Left lung (tissue), 10 donors: ENCODE measurements around the gene TRMT112. TPM values are rescaled to one million over a fixed set of nuclear protein-coding genes. Genes with fewer than 3 reads are reported as not detected.
A peak's percentile ranks its signal among the peaks of the same experiment; 100 is the strongest.
"Not testable (repeated sequence)": the region's sequence is repeated elsewhere in the genome, so short reads cannot be mapped to it uniquely, and the experiment has no call there.

ENCODE experiments used
- ATAC-seq: fragments of 200-7000 bp; cut with Tn5 transposase; one replicate; pipeline ENCODE4 v1.9.1; 2020; ENCODE audit warnings: moderate library complexity
- DNase-seq, 4 donors: peaks; one replicate each; pipeline ENCODE4 v3.0.0-alpha.2; 2013 to 2020
- H3K27ac ChIP-seq, 2 donors: fragments of 200-600 bp; sonication (generic) in 1 of 2; one replicate each; pipeline versions ENCODE4 v1.5.0 to v1.8.0; 2020 to 2021
- H3K27me3 ChIP-seq, 2 donors: fragments of 200-600 bp; sonication (generic) in 1 of 2; one replicate each; pipeline versions ENCODE4 v1.5.0 to v1.8.0; 2020 to 2021
- H3K36me3 ChIP-seq, 2 donors: fragments of 200-600 bp; sonication (generic) in 1 of 2; one replicate each; pipeline versions ENCODE4 v1.5.0 to v1.8.0; 2020 to 2021
- H3K4me1 ChIP-seq, 2 donors: fragments of 200-600 bp; one replicate each; pipeline ENCODE4 v1.8.0; 2021
- H3K4me3 ChIP-seq, 2 donors: fragments of 200-600 bp; sonication (generic) in 1 of 2; one replicate each; pipeline versions ENCODE4 v1.5.0 to v1.8.0; 2020 to 2021; ENCODE audit warnings: mild to moderate bottlenecking in 1 of 2
- H3K9me3 ChIP-seq, 2 donors: fragments of 200-600 bp; sonication (generic) in 1 of 2; one replicate each; pipeline versions ENCODE4 v1.5.0 to v1.8.0; 2020 to 2021
- intact Hi-C, 2 donors: fragments of 100-400 bp; cut with DNase I; formaldehyde crosslinking; loops; one replicate each; pipeline versions ENCODE4 v1.11.2 to v1.14.2; 2022
- polyA plus RNA-seq, 6 donors: library from polyadenylated mRNA; unstranded; fragments of 120-200 nt; gene quantifications; one replicate each; pipeline ENCODE4 v1.2.1, GENCODE V29; 2013; ENCODE audit not compliant: insufficient read length in 6 of 6
- total RNA-seq, 2 donors: library from RNA; stranded (reverse); fragmentation: NEBNext Ultra II Directional; extraction: Animal tissue kit (Norgen Biotek cat#: 25700); gene quantifications; one replicate each; pipeline ENCODE4 v1.2.1, GENCODE V29; 2021
- TF ChIP-seq, protein P1 (sequence below), 2 donors: fragments of 200-600 bp; sonication (generic) in 1 of 2; IDR thresholded peaks; one replicate each; pipeline versions ENCODE4 v1.5.0 to v1.8.0; 2021; ENCODE audit warnings: antibody characterized with exemption in 2 of 2
- donor health status: DM: no; HTN: yes; CAD: no.
- donor health status: DM: no; HTN: no; CAD: no.

Gene TRMT112
- total and polyA plus RNA-seq, 8 donors = 178 to 252 (median 219) TPM

DNA sequence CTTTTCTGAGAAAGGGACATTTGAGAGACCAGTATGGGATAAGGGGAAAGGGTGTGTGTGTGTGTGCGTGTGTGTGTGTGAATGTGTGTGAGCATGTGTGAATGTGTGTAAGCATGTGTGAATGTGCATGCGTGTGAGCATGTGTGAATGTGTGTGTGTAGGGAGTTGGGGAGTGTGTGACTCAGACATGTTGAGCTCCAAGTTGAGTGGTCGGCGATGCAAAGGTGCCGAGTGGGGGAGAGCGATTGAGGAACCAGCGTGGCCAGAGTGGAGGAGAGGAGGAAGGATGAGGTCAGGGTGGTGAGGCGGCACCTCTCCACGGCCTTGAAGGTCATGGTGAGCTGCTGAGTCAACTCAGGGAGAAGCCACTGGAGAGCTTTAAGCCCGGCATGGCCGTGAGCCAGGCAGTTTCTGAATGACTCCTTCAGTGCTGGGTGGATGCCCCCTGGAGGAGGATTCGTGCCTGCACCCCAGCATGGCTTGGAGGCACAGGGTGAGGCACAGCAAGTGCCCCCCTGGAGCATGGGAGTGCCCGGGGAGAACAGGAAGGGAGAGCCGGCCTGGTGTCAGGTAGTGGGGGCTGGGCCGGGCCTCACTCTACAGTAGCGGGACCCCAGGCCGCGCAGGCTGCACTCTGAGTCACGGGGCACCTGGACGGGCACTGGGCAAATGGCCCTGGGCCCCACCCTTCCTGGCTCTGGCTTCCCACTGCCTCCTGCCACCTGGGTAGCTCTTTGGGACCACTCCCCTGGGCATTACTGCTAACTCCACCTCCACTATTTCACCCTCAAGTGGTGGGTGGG lies 14.4 kb upstream of the TRMT112 start:
- H3K36me3 ChIP-seq = no peaks in the 10 kb centered on the region
- ATAC-seq (peak; percentile 88), DNase-seq (peak in 3 of 4 donors; percentile 68 to 94 (median 91))
- peak overlapping the region; percentile 4 to 73 for H3K27ac ChIP-seq
- TF ChIP-seq, protein P1, sequence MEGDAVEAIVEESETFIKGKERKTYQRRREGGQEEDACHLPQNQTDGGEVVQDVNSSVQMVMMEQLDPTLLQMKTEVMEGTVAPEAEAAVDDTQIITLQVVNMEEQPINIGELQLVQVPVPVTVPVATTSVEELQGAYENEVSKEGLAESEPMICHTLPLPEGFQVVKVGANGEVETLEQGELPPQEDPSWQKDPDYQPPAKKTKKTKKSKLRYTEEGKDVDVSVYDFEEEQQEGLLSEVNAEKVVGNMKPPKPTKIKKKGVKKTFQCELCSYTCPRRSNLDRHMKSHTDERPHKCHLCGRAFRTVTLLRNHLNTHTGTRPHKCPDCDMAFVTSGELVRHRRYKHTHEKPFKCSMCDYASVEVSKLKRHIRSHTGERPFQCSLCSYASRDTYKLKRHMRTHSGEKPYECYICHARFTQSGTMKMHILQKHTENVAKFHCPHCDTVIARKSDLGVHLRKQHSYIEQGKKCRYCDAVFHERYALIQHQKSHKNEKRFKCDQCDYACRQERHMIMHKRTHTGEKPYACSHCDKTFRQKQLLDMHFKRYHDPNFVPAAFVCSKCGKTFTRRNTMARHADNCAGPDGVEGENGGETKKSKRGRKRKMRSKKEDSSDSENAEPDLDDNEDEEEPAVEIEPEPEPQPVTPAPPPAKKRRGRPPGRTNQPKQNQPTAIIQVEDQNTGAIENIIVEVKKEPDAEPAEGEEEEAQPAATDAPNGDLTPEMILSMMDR (IDR thresholded peaks at IDR 0.05) = peak; percentile 31 to 69
- no peak overlapping the region for H3K4me3 ChIP-seq
- H3K9me3 ChIP-seq = no peaks in the 10 kb centered on the region
- H3K27me3 ChIP-seq = no peaks in the 10 kb centered on the region
- intact Hi-C loops = no loop called here
- H3K4me1 ChIP-seq = peaks cover 14 to 29% of the 10 kb centered on the region in 2 donors

GRCh38 chr11:64330888-64331287 lies 13.5 kb upstream of the TRMT112 start:
- Histone ChIP-seq H3K4me1 (peaks cover 14 to 29% of the 10 kb centered on the region in 2 donors), H3K27me3 (no peaks in the 10 kb centered on the region), H3K4me3 (no peak overlapping the region), H3K9me3 (no peaks in the 10 kb centered on the region), H3K27ac (no peak overlapping the region), H3K36me3 (no peaks in the 10 kb centered on the region)
- DNase-seq = no peak
- ATAC-seq = no peak
- TF ChIP-seq, protein P1 (IDR thresholded peaks at IDR 0.05) = no peak
- intact Hi-C loops = no loop called here

DNA sequence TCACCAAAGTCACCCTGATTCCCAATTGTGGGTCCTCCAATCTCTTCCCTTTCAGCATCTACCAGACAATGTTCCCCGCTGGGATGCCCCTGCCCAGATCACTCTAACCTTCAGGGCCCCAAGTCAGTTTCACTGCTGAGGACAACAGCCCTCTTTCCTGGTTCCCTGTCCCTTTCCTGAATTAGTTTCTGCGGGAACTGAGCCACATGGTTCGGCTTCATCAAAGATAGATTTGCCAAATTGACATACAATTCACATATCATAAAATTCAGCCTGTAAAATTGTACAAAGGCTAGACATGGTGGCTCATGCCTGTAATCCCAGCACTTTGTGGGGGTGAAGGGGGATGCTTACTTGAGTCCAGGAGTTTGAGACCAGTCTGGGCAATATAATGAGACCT lies 10.6 kb upstream of the TRMT112 start:
- DNase-seq (no peak), ATAC-seq (no peak)
- Histone ChIP-seq H3K27me3 (no peaks in the 10 kb centered on the region), H3K4me3 (no peak overlapping the region), H3K9me3 (no peaks in the 10 kb centered on the region), H3K36me3 (no peaks in the 10 kb centered on the region), H3K27ac (no peak overlapping the region), H3K4me1 (peaks cover 6 to 17% of the 10 kb centered on the region in 2 donors)
- intact Hi-C loops = no loop called here
- TF ChIP-seq, protein P1 (IDR thresholded peaks at IDR 0.05) = no peak

DNA sequence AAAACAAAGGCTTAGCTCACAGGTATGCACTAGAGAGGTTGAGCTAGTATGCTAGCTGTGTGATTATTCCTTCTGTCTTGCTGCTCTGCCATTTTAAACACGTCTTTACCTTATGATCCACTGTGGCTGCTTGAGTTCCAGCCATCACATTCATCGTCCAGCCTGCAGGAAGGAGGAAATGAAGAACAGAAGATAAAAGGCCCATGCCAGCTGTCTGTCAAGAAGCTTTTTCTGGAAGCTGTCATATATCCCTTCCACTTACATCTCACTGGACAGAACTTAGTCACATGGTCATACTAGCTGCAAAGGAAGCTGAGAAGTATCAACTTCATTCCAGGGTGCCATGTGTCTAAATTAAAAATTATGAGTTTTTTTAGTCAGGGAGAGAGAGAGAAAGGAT lies 10.0 kb upstream of the TRMT112 start:
- ATAC-seq (no peak), DNase-seq (no peak)
- Histone ChIP-seq H3K27me3 (no peaks in the 10 kb centered on the region), H3K27ac (no peak overlapping the region), H3K4me3 (no peak overlapping the region), H3K4me1 (peaks cover 6 to 16% of the 10 kb centered on the region in 2 donors), H3K36me3 (peaks cover 0 to 5% of the 10 kb centered on the region in 2 donors), H3K9me3 (no peaks in the 10 kb centered on the region)
- intact Hi-C loops = no loop called here
- TF ChIP-seq, protein P1 (IDR thresholded peaks at IDR 0.05) = no peak

GRCh38 chr11:64324692-64325469 lies 7.5 kb upstream of the TRMT112 start:
- no peaks in the 10 kb centered on the region for H3K27me3 ChIP-seq
- intact Hi-C loops = no loop called here
- DNase-seq (no peak), ATAC-seq (no peak)
- H3K27ac ChIP-seq = no peak overlapping the region
- H3K4me1 ChIP-seq = peaks cover 0 to 15% of the 10 kb centered on the region in 2 donors
- H3K36me3 ChIP-seq = peaks cover 0 to 20% of the 10 kb centered on the region in 2 donors
- H3K4me3 ChIP-seq = no peak overlapping the region
- TF ChIP-seq, protein P1 (IDR thresholded peaks at IDR 0.05) = no peak
- no peaks in the 10 kb centered on the region for H3K9me3 ChIP-seq

GRCh38 chr11:64323984-64324383 lies 6.6 kb upstream of the TRMT112 start:
- H3K9me3 ChIP-seq, intact Hi-C loops, H3K27me3 ChIP-seq, H3K4me3 ChIP-seq, ATAC-seq, H3K27ac ChIP-seq, DNase-seq: not testable (repeated sequence)
- peaks cover 0 to 20% of the 10 kb centered on the region in 2 donors for H3K36me3 ChIP-seq
- peaks cover 3 to 22% of the 10 kb centered on the region in 2 donors for H3K4me1 ChIP-seq
